Activated T-cell treated with anti-CD3 and anti-CD28 coated beads, Interleukin-2, amount 50 U/mL, for 72 hours (primary cell): Measurements from ENCODE around the gene CTDP1. TPM values are rescaled to one million over a fixed set of nuclear protein-coding genes. Genes with fewer than 3 reads are reported as not detected.

ENCODE experiments used
- ATAC-seq, 2 donors: fragments of 150-1000 bp; cut with Tn5 transposase; replicated peaks in 1 of 2; 2 replicates each; pipeline ENCODE4 v1.10.0; 2021; ENCODE audit warnings: moderate library complexity in 2 of 2, mild to moderate bottlenecking in 1 of 2
- DNase-seq, 2 donors: peaks; one replicate each; pipeline ENCODE4 v3.0.0; 2021 to 2022; ENCODE audit warnings: mixed read lengths in 1 of 2
- H3K27ac Mint-ChIP-seq: one replicate; pipeline ENCODE4 v1.8.0; 2022; ENCODE audit warnings: mild to moderate bottlenecking, moderate library complexity, mixed read lengths
- H3K27me3 Mint-ChIP-seq: one replicate; pipeline ENCODE4 v1.8.0; 2022; ENCODE audit warnings: low read depth, mixed read lengths
- H3K36me3 Mint-ChIP-seq, 2 donors: one replicate each; pipeline ENCODE4 v1.8.0; 2022; ENCODE audit warnings: mixed read lengths in 2 of 2, mild to moderate bottlenecking in 1 of 2; ENCODE audit not compliant: insufficient read depth in 2 of 2
- H3K4me1 Mint-ChIP-seq: one replicate; pipeline ENCODE4 v1.8.0; 2022; ENCODE audit warnings: low read depth, mixed read lengths
- H3K4me3 Mint-ChIP-seq, 2 donors: one replicate each; pipeline ENCODE4 v1.8.0; 2022; ENCODE audit warnings: mild to moderate bottlenecking in 2 of 2, mixed read lengths in 2 of 2, moderate library complexity in 2 of 2
- H3K9me3 Mint-ChIP-seq, 2 donors: one replicate each; pipeline ENCODE4 v1.8.0; 2022; ENCODE audit warnings: mixed read lengths in 2 of 2
- total RNA-seq, 2 donors: library from RNA; stranded (reverse); gene quantifications; one replicate each; pipeline ENCODE4 v1.2.3, GENCODE V29; 2022

The CTDP1 gene
- total RNA-seq, 2 donors from 2014 or later = 30.1 to 103 TPM

GRCh38 chr18:79779700-79780190 is 100.1 kb downstream of the CTDP1 start:
- peaks cover 6% of the 10 kb centered on the region for H3K27me3 Mint-ChIP-seq
- H3K4me1 Mint-ChIP-seq = no peaks in the 10 kb centered on the region
- DNase-seq = no peak
- H3K27ac Mint-ChIP-seq = no peak overlapping the region
- H3K9me3 Mint-ChIP-seq = peaks cover 0 to 2% of the 10 kb centered on the region in 2 donors
- no peaks in the 10 kb centered on the region for H3K36me3 Mint-ChIP-seq
- no peak overlapping the region for H3K4me3 Mint-ChIP-seq
- ATAC-seq = no peak

- Mint-ChIP-seq H3K27ac (no peak overlapping the region), H3K9me3 (peaks cover 0 to 2% of the 10 kb centered on the region in 2 donors), H3K27me3 (peaks cover 8% of the 10 kb centered on the region), H3K36me3 (no peaks in the 10 kb centered on the region), H3K4me3 (no peak overlapping the region), H3K4me1 (no peaks in the 10 kb centered on the region)
- ATAC-seq = no peak
- DNase-seq = no peak
Measured at GRCh38 chr18:79780547-79780946, 100.9 kb downstream of the CTDP1 start.

DNA sequence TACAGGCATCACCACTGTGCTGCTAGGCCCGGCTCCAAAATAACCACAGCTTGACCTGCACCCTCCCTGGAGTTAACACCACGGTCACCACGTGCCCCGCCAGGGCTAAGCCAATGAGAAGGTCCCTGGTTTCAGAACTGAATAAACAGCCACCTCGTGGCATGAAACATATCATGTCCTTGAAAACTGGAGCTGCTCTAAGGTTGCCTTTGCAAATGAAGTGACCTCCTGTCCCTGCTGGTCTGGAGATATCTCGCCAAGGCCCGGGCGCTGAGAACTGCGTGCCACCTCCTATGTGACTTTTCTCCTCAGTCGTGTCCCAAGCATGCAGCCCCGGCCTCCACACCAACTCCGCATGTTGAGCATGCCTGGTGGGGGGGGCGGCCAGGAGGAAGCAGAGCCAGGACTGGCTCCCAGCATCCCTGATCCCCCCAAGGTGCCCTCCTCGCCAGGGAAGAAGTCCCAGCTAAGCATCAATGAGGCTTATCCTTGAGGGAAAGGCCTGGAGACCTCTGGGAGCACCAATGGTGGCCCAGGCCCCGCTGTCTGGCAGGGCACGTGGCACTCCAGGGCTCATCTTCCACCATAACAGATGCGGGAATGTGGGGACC is 101.8 kb downstream of the CTDP1 start:
- Mint-ChIP-seq H3K9me3 (peaks cover 0 to 2% of the 10 kb centered on the region in 2 donors), H3K36me3 (no peaks in the 10 kb centered on the region), H3K27ac (no peak overlapping the region), H3K27me3 (peaks cover 11% of the 10 kb centered on the region), H3K4me1 (no peaks in the 10 kb centered on the region), H3K4me3 (no peak overlapping the region)
- ATAC-seq (no peak), DNase-seq (no peak)

DNA sequence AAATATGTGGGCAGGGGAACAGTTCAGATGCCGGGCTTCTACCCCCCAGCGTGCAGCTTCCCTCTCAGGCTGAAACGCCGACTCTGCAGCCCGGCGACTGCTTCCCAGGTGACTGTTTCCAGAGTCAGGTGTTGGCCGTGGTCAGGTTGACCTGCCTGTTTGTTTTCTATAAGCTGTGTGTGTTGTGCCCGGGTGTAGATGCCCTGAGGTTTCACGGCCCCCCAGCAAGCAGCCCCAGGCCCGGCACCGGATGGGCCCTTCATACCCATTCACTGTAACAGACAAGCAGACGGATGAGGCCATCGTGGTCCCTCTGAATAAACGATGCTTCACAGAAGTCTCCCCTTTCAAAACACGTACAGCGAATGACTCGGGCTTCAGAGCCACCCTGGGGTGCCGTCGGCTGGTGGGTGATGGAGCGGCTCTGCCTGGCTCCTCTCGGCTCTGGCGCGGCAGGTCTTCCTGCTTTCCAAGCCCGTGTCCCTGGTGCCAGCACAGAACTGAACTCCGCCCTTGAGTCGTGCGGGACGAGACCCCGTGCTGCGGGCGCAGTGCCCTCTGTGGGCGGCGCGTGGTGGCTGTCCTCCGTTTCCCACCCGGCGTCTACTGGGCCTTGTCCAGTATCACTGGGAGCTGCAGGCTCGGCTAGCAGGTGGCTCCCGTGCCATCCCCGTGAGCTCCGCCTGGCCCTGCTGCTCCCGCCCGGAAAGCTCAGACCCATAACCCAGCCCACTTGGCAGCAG is 103.1 kb downstream of the CTDP1 start:
- no peaks in the 10 kb centered on the region for H3K4me1 Mint-ChIP-seq
- peaks cover 24% of the 10 kb centered on the region for H3K27me3 Mint-ChIP-seq
- no peak overlapping the region for H3K27ac Mint-ChIP-seq
- no peak for ATAC-seq
- no peaks in the 10 kb centered on the region for H3K36me3 Mint-ChIP-seq
- DNase-seq = no peak
- no peaks in the 10 kb centered on the region for H3K9me3 Mint-ChIP-seq
- no peak overlapping the region for H3K4me3 Mint-ChIP-seq

- no peak for ATAC-seq
- Mint-ChIP-seq H3K27me3 (peaks cover 25% of the 10 kb centered on the region), H3K36me3 (peaks cover 0 to 4% of the 10 kb centered on the region in 2 donors), H3K4me3 (no peak overlapping the region), H3K9me3 (no peaks in the 10 kb centered on the region), H3K4me1 (no peaks in the 10 kb centered on the region), H3K27ac (no peak overlapping the region)
- no peak for DNase-seq
Measured at GRCh38 chr18:79784071-79784913, 104.7 kb downstream of the CTDP1 start.

GRCh38 chr18:79784965-79785770 is 105.6 kb downstream of the CTDP1 start:
- Mint-ChIP-seq H3K36me3 (peaks cover 0 to 4% of the 10 kb centered on the region in 2 donors), H3K4me3 (no peak overlapping the region), H3K4me1 (no peaks in the 10 kb centered on the region), H3K27ac (no peak overlapping the region), H3K9me3 (no peaks in the 10 kb centered on the region), H3K27me3 (peaks cover 29% of the 10 kb centered on the region)
- ATAC-seq (no peak), DNase-seq (no peak)

GRCh38 chr18:79785831-79786230 is 106.2 kb downstream of the CTDP1 start:
- H3K27me3 Mint-ChIP-seq = peaks cover 35% of the 10 kb centered on the region
- no peak overlapping the region for H3K4me3 Mint-ChIP-seq
- ATAC-seq (no peak), DNase-seq (no peak)
- H3K36me3 Mint-ChIP-seq = peaks cover 0 to 4% of the 10 kb centered on the region in 2 donors
- H3K27ac Mint-ChIP-seq = no peak overlapping the region
- H3K4me1 Mint-ChIP-seq = peaks cover under 1% of the 10 kb centered on the region
- no peaks in the 10 kb centered on the region for H3K9me3 Mint-ChIP-seq

DNA sequence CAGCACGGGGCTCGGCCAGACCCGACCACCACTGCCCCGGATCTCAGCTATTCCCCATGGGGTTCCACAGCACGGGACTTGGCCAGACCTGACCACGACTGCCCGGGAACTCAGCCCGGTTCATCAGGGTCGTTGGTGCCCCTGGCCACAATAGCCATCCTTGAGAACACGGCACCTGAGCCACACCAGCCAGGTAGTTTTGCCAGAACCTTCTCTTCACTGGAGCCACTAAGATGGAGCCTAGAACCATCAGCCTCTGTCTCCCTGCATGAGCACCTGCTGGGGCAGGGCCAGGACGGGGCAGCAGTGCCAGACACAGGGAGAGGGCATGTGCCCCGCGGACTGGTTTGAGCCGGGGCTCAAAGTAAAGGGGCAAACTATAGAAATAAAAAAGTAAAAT is 106.7 kb downstream of the CTDP1 start:
- DNase-seq (no peak), ATAC-seq (no peak)
- Mint-ChIP-seq H3K27ac (no peak overlapping the region), H3K4me3 (no peak overlapping the region), H3K9me3 (no peaks in the 10 kb centered on the region), H3K4me1 (peaks cover 5% of the 10 kb centered on the region), H3K27me3 (peaks cover 40% of the 10 kb centered on the region), H3K36me3 (peaks cover 0 to 4% of the 10 kb centered on the region in 2 donors)

DNA sequence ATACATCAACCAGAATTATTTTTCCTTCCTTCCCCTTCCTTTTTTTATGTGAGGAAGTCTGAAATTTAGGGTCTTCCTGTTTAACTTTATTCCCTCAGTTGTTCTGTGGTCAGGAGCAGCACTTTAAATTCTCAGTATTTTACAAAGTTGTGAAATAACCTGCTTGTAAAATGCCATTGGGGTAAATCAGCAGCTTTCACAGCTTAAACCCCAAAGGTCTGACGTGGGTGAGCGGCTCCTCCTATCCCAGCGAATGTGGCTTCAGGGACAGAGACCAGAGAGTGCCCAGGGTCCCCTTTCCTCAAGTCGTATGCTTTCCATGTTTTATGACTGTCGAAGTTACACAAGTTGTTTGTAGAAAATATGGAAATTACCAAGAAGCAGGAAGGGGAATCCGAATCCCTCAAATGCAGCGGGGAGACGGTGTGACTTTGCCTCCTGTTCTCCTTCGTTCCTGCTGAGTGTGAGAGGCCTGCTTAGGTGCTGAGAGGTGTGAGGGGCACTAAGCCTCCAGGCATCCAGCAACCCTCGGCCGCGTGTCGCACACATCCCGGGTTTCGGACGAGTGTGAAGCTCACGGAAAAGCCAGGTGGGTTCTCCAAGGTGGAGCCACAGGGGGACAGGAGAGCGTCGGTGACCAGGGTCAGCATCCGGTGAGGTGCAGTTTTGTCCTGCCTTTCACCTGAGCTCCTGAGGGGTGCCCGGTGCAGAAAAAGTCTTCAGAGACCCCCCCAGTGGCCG is 107.4 kb downstream of the CTDP1 start:
- Mint-ChIP-seq H3K36me3 (peaks cover 0 to 4% of the 10 kb centered on the region in 2 donors), H3K27me3 (peaks cover 47% of the 10 kb centered on the region), H3K9me3 (no peaks in the 10 kb centered on the region), H3K4me3 (no peak overlapping the region), H3K4me1 (peaks cover 11% of the 10 kb centered on the region), H3K27ac (no peak overlapping the region)
- ATAC-seq (no peak), DNase-seq (no peak)

DNA sequence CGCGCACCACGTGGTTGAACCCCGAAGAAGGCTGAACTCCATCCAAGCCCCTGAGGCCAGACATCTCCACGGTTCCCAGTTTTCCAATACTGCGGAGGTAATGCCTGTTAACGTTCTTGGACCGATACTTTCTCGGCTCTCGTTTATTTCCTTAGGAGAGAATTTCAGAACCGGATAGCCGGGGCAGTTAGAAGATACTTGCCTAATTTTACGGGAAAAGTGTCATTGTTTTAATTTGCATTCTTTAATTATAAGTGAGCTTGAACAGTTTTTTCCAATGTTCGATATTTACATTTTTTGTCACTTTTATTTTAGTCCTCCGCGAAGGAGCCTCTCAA is 107.9 kb downstream of the CTDP1 start:
- Mint-ChIP-seq H3K9me3 (no peaks in the 10 kb centered on the region), H3K4me3 (no peak overlapping the region), H3K4me1 (peaks cover 13% of the 10 kb centered on the region), H3K36me3 (peaks cover 0 to 4% of the 10 kb centered on the region in 2 donors), H3K27me3 (peaks cover 52% of the 10 kb centered on the region), H3K27ac (no peak overlapping the region)
- DNase-seq (no peak), ATAC-seq (no peak)

- peaks cover 58% of the 10 kb centered on the region for H3K27me3 Mint-ChIP-seq
- peaks cover 15% of the 10 kb centered on the region for H3K4me1 Mint-ChIP-seq
- H3K4me3 Mint-ChIP-seq = no peak overlapping the region
- ATAC-seq (no peak), DNase-seq (no peak)
- no peak overlapping the region for H3K27ac Mint-ChIP-seq
- no peaks in the 10 kb centered on the region for H3K9me3 Mint-ChIP-seq
- peaks cover 0 to 4% of the 10 kb centered on the region in 2 donors for H3K36me3 Mint-ChIP-seq
Measured at GRCh38 chr18:79787865-79788733, 108.5 kb downstream of the CTDP1 start.
